ENCODE results near the gene MYG1.
"Not testable (repeated sequence)": the region's sequence is repeated elsewhere in the genome, so short reads cannot be mapped to it uniquely, and the experiment has no call there.

The MYG1 gene

GRCh38 chr12:53286448-53286847, 13.0 kb upstream of the MYG1 start:
- DNase-seq (ENCODE audit: low read depth) = no peak

GRCh38 chr12:53287741-53288216, 11.7 kb upstream of the MYG1 start:
- peak; percentile 67 for DNase-seq (ENCODE audit: low read depth)

- no peak for DNase-seq (ENCODE audit: low read depth)
These were observed 11.2 kb upstream of the MYG1 start for GRCh38 chr12:53288322-53288721.

- DNase-seq (ENCODE audit: low read depth) = no peak
These were observed 9.6 kb upstream of the MYG1 start for GRCh38 chr12:53289891-53290290.

- DNase-seq (ENCODE audit: low read depth) = no peak
These were observed 8.8 kb upstream of the MYG1 start for GRCh38 chr12:53290661-53291060.

GRCh38 chr12:53292426-53292825, 7.1 kb upstream of the MYG1 start:
- DNase-seq (ENCODE audit: low read depth) = no peak

GRCh38 chr12:53295070-53295890, 4.2 kb upstream of the MYG1 start, which contains the start of gene PFDN5:
Gene PFDN5 (plus strand): TSS chr12:53295542. CDS start chr12:53295568, 26 bp downstream.
- DNase-seq (ENCODE audit: low read depth) = peak; percentile 73

- DNase-seq (ENCODE audit: low read depth) = no peak
These were observed 3.6 kb upstream of the MYG1 start for GRCh38 chr12:53295891-53296219.

- not testable (repeated sequence) for DNase-seq (ENCODE audit: low read depth)
These were observed 2.4 kb upstream of the MYG1 start for GRCh38 chr12:53297106-53297505.

GRCh38 chr12:53298164-53298563, 1.3 kb upstream of the MYG1 start:
- DNase-seq (ENCODE audit: low read depth) = no peak

- no peak for DNase-seq (ENCODE audit: low read depth)
These were observed 418 bp upstream of the MYG1 start for GRCh38 chr12:53299101-53299453.

- DNase-seq (ENCODE audit: low read depth) = no peak
These were observed 692 bp downstream of the MYG1 start for GRCh38 chr12:53300187-53300586.

- no peak for DNase-seq (ENCODE audit: low read depth)
These were observed 3.4 kb downstream of the MYG1 start for GRCh38 chr12:53302903-53303302.

- no peak for DNase-seq (ENCODE audit: low read depth)
These were observed 7.3 kb downstream of the MYG1 start for GRCh38 chr12:53306826-53307225.

- DNase-seq (ENCODE audit: low read depth) = no peak
These were observed 8.8 kb downstream of the MYG1 start for GRCh38 chr12:53308276-53308675.

GRCh38 chr12:53313996-53314395, 14.5 kb downstream of the MYG1 start:
- no peak for DNase-seq (ENCODE audit: low read depth)

GRCh38 chr12:53320352-53321195, 21.1 kb downstream of the MYG1 start:
- no peak for DNase-seq (ENCODE audit: low read depth)

- peak; percentile 47 for DNase-seq (ENCODE audit: low read depth)
These were observed 24.8 kb downstream of the MYG1 start for GRCh38 chr12:53324113-53324778.

- DNase-seq (ENCODE audit: low read depth) = peak; percentile 73
These were observed 25.4 kb downstream of the MYG1 start for GRCh38 chr12:53324779-53325510.

- DNase-seq (ENCODE audit: low read depth) = no peak
These were observed 26.1 kb downstream of the MYG1 start for GRCh38 chr12:53325511-53326061.

- DNase-seq (ENCODE audit: low read depth) = no peak
These were observed 27.1 kb downstream of the MYG1 start for GRCh38 chr12:53326460-53327185.
